Measurements from ENCODE around the gene DDR2. TPM values are rescaled to one million over a fixed set of nuclear protein-coding genes. Genes with fewer than 3 reads are reported as not detected.
A peak's percentile ranks its signal among the peaks of the same experiment; 100 is the strongest.

The DDR2 gene
- total and polyA plus RNA-seq, 2 of the 4 experiments (the other 2 are of a cell fraction): 66.1 to 245 TPM

GRCh38 chr1:162626761-162627160 lies 5.5 kb upstream of the DDR2 start:
- 0 out of 2 replicates have a peak overlapping the region, but pooled peaks have one; percentile 39 for H3K27ac ChIP-seq (ENCODE audit: insufficient read depth, low read length)
- no peak for ATAC-seq (ENCODE audit: low read depth)
- intact Hi-C loops (cut with micrococcal nuclease): no loop called here

More at GRCh38 chr1:162626761-162627160, 5.5 kb upstream of the DDR2 start:
- peak overlapping the region; percentile 31; the same call in 1 of the 2 replicates for H2BK20ac ChIP-seq (ENCODE audit: low read depth, low read length)
- H3K23ac ChIP-seq (ENCODE audit: low read depth, low read length): peak overlapping the region; percentile 8; the same call in 1 of the 2 replicates
- H3K4me1 ChIP-seq (ENCODE audit: control insufficient read depth, insufficient read depth, low read length): peaks cover 15% of the 10 kb centered on the region
- BruUV-seq (replicated peaks): no TSS peak
- no peaks in the 10 kb centered on the region for H3K9me3 ChIP-seq (ENCODE audit: control insufficient read depth, insufficient read depth, low read length)
- dilution Hi-C loops (cut with HindIII; ENCODE audit: low sequenced_read_pairs, unreplicated experiment) (no loop called here), in situ Hi-C loops (cut with MboI; ENCODE audit: low sequenced_read_pairs) (no loop called here)
- H3K4ac ChIP-seq (ENCODE audit: low read depth, low read length): no peak overlapping the region
- peak overlapping the region; percentile 96 for H3K18ac ChIP-seq (ENCODE audit: low read depth, low read length)
- no CpG with 5 or more reads among the region's 2 CpGs for WGBS, 2 experiments (ENCODE audit: extremely low coverage in 2 of 2, insufficient read length in 1 of 2)
- H3K56ac ChIP-seq (ENCODE audit: extremely low read depth, insufficient read depth, low read length): peak overlapping the region; percentile 49; the same call in 1 of the 2 replicates
- no peak overlapping the region for H2AFZ ChIP-seq (replicated peaks; ENCODE audit: low read length, poor library complexity)
- no peak overlapping the region for H2AK9ac ChIP-seq (replicated peaks; ENCODE audit: low read depth, low read length, poor library complexity)
- no peaks in the 10 kb centered on the region for H3K36me3 ChIP-seq (ENCODE audit: control insufficient read depth, insufficient read depth, low read length)
- H2BK120ac ChIP-seq (ENCODE audit: low read depth, low read length): peak overlapping the region; percentile 59; the same call in 1 of the 2 replicates
- POLR2A ChIA-PET (ENCODE audit: unreplicated experiment): no interaction called here
- peak overlapping the region; percentile 26; the same call in 1 of the 2 replicates for H3K4me3 ChIP-seq (ENCODE audit: insufficient read depth, low read depth, low read length)
- peak overlapping the region; percentile 96 for H3K4me2 ChIP-seq (ENCODE audit: low read depth, low read length)
- no peak overlapping the region for H4K91ac ChIP-seq (ENCODE audit: insufficient read depth, low read depth, low read length)
- no peaks in the 10 kb centered on the region for H3K27me3 ChIP-seq (ENCODE audit: control insufficient read depth, insufficient read depth, low read length)
- peak overlapping the region; percentile 41 for H3K14ac ChIP-seq (replicated peaks; ENCODE audit: low read depth, low read length)
- peak overlapping the region; percentile 43; the same call in 1 of the 2 replicates for H3K9ac ChIP-seq (ENCODE audit: low read depth, low read length)
- H2AK5ac ChIP-seq (ENCODE audit: low read depth, low read length): no peak overlapping the region
- H2BK15ac ChIP-seq (ENCODE audit: low read depth, low read length): peak overlapping the region; percentile 18; the same call in 1 of the 3 replicates
- peaks cover 0 to 16% of the 10 kb centered on the region in 2 experiments; a peak in 2 of 4 replicates for H3K79me1 ChIP-seq (ENCODE audit: low read depth in 1 of 2, low read length in 2 of 2)
- H4K20me1 ChIP-seq (ENCODE audit: insufficient read depth, low read length): no peaks in the 10 kb centered on the region
- H4K8ac ChIP-seq (ENCODE audit: low read depth in 2 of 2, low read length in 2 of 2): peak overlapping the region in 1 of 2 experiments; percentile 70; a peak in 3 of 4 replicates
- H2BK5ac ChIP-seq (ENCODE audit: low read depth, low read length, poor library complexity, severe bottlenecking): peak overlapping the region; percentile 48
- peaks cover 14% of the 10 kb centered on the region for H3K9me1 ChIP-seq (ENCODE audit: insufficient read depth, low read length)
- no peak for DNase-seq
- peak overlapping the region; percentile 89; the same call in 1 of the 2 replicates for H4K5ac ChIP-seq (ENCODE audit: low read depth, low read length)
- no peak for TF ChIP-seq MXI1 (IDR thresholded peaks at IDR 0.05; ENCODE audit: borderline replicate concordance, low read depth, low read length)
- no peak for TF ChIP-seq BHLHE40 (IDR thresholded peaks at IDR 0.05; ENCODE audit: low read depth, low read length)
- TF ChIP-seq CEBPB (IDR thresholded peaks at IDR 0.05; ENCODE audit: low read depth, low read length): no peak
- TF ChIP-seq USF2 (IDR thresholded peaks at IDR 0.05; ENCODE audit: low read depth, low read length): no peak
- TF ChIP-seq NFE2L2 (IDR thresholded peaks at IDR 0.05; ENCODE audit: low read depth, low read length): no peak
- no peak for TF ChIP-seq POLR2A (IDR thresholded peaks at IDR 0.05; ENCODE audit: low read depth, low read length)
- no peak for TF ChIP-seq MAFK (IDR thresholded peaks at IDR 0.05; ENCODE audit: low read depth, low read length)
- TF ChIP-seq FOS (IDR thresholded peaks at IDR 0.05; ENCODE audit: low read depth, low read length): no peak
- TF ChIP-seq MAZ (IDR thresholded peaks at IDR 0.05; ENCODE audit: borderline replicate concordance, low read depth, low read length): no peak
- no peak for TF ChIP-seq RAD21 (IDR thresholded peaks at IDR 0.05; ENCODE audit: low read length)
- TF ChIP-seq RCOR1 (IDR thresholded peaks at IDR 0.05; ENCODE audit: insufficient replicate concordance, low read length): no peak
- no peak for TF ChIP-seq CHD1 (IDR thresholded peaks at IDR 0.05; ENCODE audit: low read depth, low read length)
- TF ChIP-seq ELK1 (IDR thresholded peaks at IDR 0.05; ENCODE audit: borderline replicate concordance, low read depth, low read length): no peak
- TF ChIP-seq RFX5 (IDR thresholded peaks at IDR 0.05; ENCODE audit: low read depth, low read length): no peak
- CTCF ChIA-PET: no interaction called here

Data from IMR-90 (cell line).